ENCODE data around the gene FRMD4A.

FRMD4A gene

GRCh38 chr10:14296065-14296709, 34.5 kb downstream of the FRMD4A start:
- no peak for DNase-seq (ENCODE audit: low read depth in 1 of 2, low spot score in 1 of 2)

- no peak for DNase-seq (ENCODE audit: low read depth in 1 of 2, low spot score in 1 of 2)
Measured at GRCh38 chr10:14294347-14295059, 36.2 kb downstream of the FRMD4A start.

- no peak for DNase-seq (ENCODE audit: low read depth in 1 of 2, low spot score in 1 of 2)
Measured at GRCh38 chr10:14293526-14293925, 37.2 kb downstream of the FRMD4A start.

- DNase-seq (ENCODE audit: low read depth in 1 of 2, low spot score in 1 of 2), result no peak
Measured at GRCh38 chr10:14291296-14291695, 39.4 kb downstream of the FRMD4A start.

- DNase-seq (ENCODE audit: low read depth in 1 of 2, low spot score in 1 of 2), result no peak
Measured at GRCh38 chr10:14285941-14286560, 44.7 kb downstream of the FRMD4A start.

- DNase-seq (ENCODE audit: low read depth in 1 of 2, low spot score in 1 of 2), result no peak
Measured at GRCh38 chr10:14282276-14282675, 48.4 kb downstream of the FRMD4A start.

GRCh38 chr10:14278533-14278932, 52.2 kb downstream of the FRMD4A start:
- no peak for DNase-seq (ENCODE audit: low read depth in 1 of 2, low spot score in 1 of 2)

GRCh38 chr10:14276210-14276609, 54.5 kb downstream of the FRMD4A start:
- no peak for DNase-seq (ENCODE audit: low read depth in 1 of 2, low spot score in 1 of 2)

GRCh38 chr10:14271621-14272020, 59.1 kb downstream of the FRMD4A start:
- DNase-seq (ENCODE audit: low read depth in 1 of 2, low spot score in 1 of 2), result no peak

- no peak for DNase-seq (ENCODE audit: low read depth in 1 of 2, low spot score in 1 of 2)
Measured at GRCh38 chr10:14270370-14270769, 60.4 kb downstream of the FRMD4A start.

- no peak for DNase-seq (ENCODE audit: low read depth in 1 of 2, low spot score in 1 of 2)
Measured at GRCh38 chr10:14265709-14266108, 65.0 kb downstream of the FRMD4A start.

- DNase-seq (ENCODE audit: low read depth in 1 of 2, low spot score in 1 of 2), result no peak
Measured at GRCh38 chr10:14262836-14263425, 67.8 kb downstream of the FRMD4A start.

- no peak for DNase-seq (ENCODE audit: low read depth in 1 of 2, low spot score in 1 of 2)
Measured at GRCh38 chr10:14261336-14261735, 69.4 kb downstream of the FRMD4A start.

- no peak for DNase-seq (ENCODE audit: low read depth in 1 of 2, low spot score in 1 of 2)
Measured at GRCh38 chr10:14259696-14260566, 70.8 kb downstream of the FRMD4A start.

GRCh38 chr10:14254368-14254767, 76.4 kb downstream of the FRMD4A start:
- DNase-seq (ENCODE audit: low read depth in 1 of 2, low spot score in 1 of 2), result no peak

GRCh38 chr10:14253711-14254110, 77.0 kb downstream of the FRMD4A start:
- no peak for DNase-seq (ENCODE audit: low read depth in 1 of 2, low spot score in 1 of 2)

GRCh38 chr10:14253079-14253478, 77.6 kb downstream of the FRMD4A start:
- no peak for DNase-seq (ENCODE audit: low read depth in 1 of 2, low spot score in 1 of 2)

- no peak for DNase-seq (ENCODE audit: low read depth in 1 of 2, low spot score in 1 of 2)
Measured at GRCh38 chr10:14250496-14251076, 80.1 kb downstream of the FRMD4A start.

GRCh38 chr10:14247377-14248116, 83.2 kb downstream of the FRMD4A start:
- no peak for DNase-seq (ENCODE audit: low read depth in 1 of 2, low spot score in 1 of 2)

GRCh38 chr10:14244801-14245211, 85.9 kb downstream of the FRMD4A start:
- DNase-seq (ENCODE audit: low read depth in 1 of 2, low spot score in 1 of 2), result no peak

All from activated T-helper 1 cell treated with anti-CD3 and anti-CD28 coated beads, Interleukin-2, amount 50 U/mL, for 16 hours (primary cell).